Thyroid gland (tissue), 4 donors: ENCODE measurements around the gene FOXF2. TPM values are rescaled to one million over a fixed set of nuclear protein-coding genes. Genes with fewer than 3 reads are reported as not detected.

ENCODE experiments used
- DNase-seq, 2 donors: peaks; one replicate each; pipeline ENCODE4 v3.0.0-alpha.2; 2019
- H3K27ac ChIP-seq, 3 donors: fragments of 200-600 bp; sonication (generic); 1 replicate in 2 of 3; 2 replicates in 1 of 3; pipeline ENCODE4 v1.5.1; 2016 to 2019; ENCODE audit warnings: mild to moderate bottlenecking in 1 of 3, moderate library complexity in 1 of 3
- H3K27me3 ChIP-seq: fragments of 200-600 bp; sonication (generic); one replicate; pipeline ENCODE4 v1.5.1; 2019
- H3K36me3 ChIP-seq, 2 donors: fragments of 200-600 bp; sonication (generic); one replicate each; pipeline ENCODE4 v1.5.1; 2016 to 2019
- H3K4me1 ChIP-seq, 2 donors: fragments of 200-600 bp; sonication (generic); one replicate each; pipeline ENCODE4 v1.5.1; 2017 to 2019
- H3K4me3 ChIP-seq, 3 donors: fragments of 200-600 bp; sonication (generic); replicated peaks in 1 of 3; 1 replicate in 2 of 3; 2 replicates in 1 of 3; pipeline ENCODE4 v1.5.1; 2016; ENCODE audit warnings: mild to moderate bottlenecking in 1 of 3
- H3K9me3 ChIP-seq: fragments of 200-600 bp; sonication (generic); one replicate; pipeline ENCODE4 v1.5.1; 2017
- CTCF ChIP-seq, 6 experiments: fragments of 200-600 bp in 3 of 6; fragments of 450-650 bp in 3 of 6; sonication (generic) in 3 of 6; IDR thresholded peaks; one replicate each; pipeline ENCODE4 v1.5.1; 2016 to 2019; ENCODE audit warnings: antibody characterized with exemption in 6 of 6, mild to moderate bottlenecking in 2 of 6, inconsistent platforms in 1 of 6, moderate library complexity in 1 of 6
- POLR2A ChIP-seq, 2 donors: fragments of 450-650 bp; IDR thresholded peaks; one replicate each; pipeline ENCODE4 v1.6.1; 2017; ENCODE audit warnings: antibody characterized with exemption in 2 of 2, mild to moderate bottlenecking in 2 of 2, moderate library complexity in 1 of 2
- WGBS, 2 donors: methylation state at CpG; one replicate each; pipeline ENCODE4 v1.1.5; 2017; 5-methylcytosine and 5-hydroxymethylcytosine counted together
- intact Hi-C: fragments of 100-400 bp; cut with DNase I; formaldehyde crosslinking; loops from one replicate; pipeline ENCODE4 v1.15.1; 2023
- total RNA-seq, 4 donors: library from RNA; depleted of rRNA; stranded (reverse); fragments of >200 nt; gene quantifications; one replicate each; pipeline ENCODE4 v1.2.3, GENCODE V29; 2016

FOXF2 gene
- total RNA-seq, 4 donors from 2014 or later, result 1.3 to 2.0 (median 1.7) TPM

GRCh38 chr6:1420382-1420781, 31.0 kb downstream of the FOXF2 start:
- no peaks in the 10 kb centered on the region for H3K9me3 ChIP-seq
- H3K36me3 ChIP-seq, result no peaks in the 10 kb centered on the region
- no peaks in the 10 kb centered on the region for H3K4me1 ChIP-seq
- no peak overlapping the region for H3K27ac ChIP-seq
- intact Hi-C loops, result no loop called here
- DNase-seq, result no peak
- no peak overlapping the region for H3K4me3 ChIP-seq
- H3K27me3 ChIP-seq, result no peaks in the 10 kb centered on the region
- WGBS, 2 donors, result 87 to 93% methylated on average over 1 of the region's 1 CpG
- TF ChIP-seq POLR2A (IDR thresholded peaks at IDR 0.05) (no peak), CTCF (IDR thresholded peaks at IDR 0.05) (no peak)

GRCh38 chr6:1422290-1422689, 32.9 kb downstream of the FOXF2 start:
- H3K36me3 ChIP-seq, result no peaks in the 10 kb centered on the region
- no peak overlapping the region for H3K27ac ChIP-seq
- no peaks in the 10 kb centered on the region for H3K4me1 ChIP-seq
- no peaks in the 10 kb centered on the region for H3K9me3 ChIP-seq
- H3K4me3 ChIP-seq, result no peak overlapping the region
- 89 to 100% methylated on average over 1 of the region's 1 CpG for WGBS, 2 donors
- no peaks in the 10 kb centered on the region for H3K27me3 ChIP-seq
- no peak for DNase-seq
- TF ChIP-seq CTCF (IDR thresholded peaks at IDR 0.05) (no peak), POLR2A (IDR thresholded peaks at IDR 0.05) (no peak)
- intact Hi-C loops, result no loop called here

GRCh38 chr6:1423578-1423977, 34.2 kb downstream of the FOXF2 start:
- Histone ChIP-seq H3K4me3 (no peak overlapping the region), H3K9me3 (no peaks in the 10 kb centered on the region), H3K36me3 (no peaks in the 10 kb centered on the region), H3K27ac (no peak overlapping the region), H3K27me3 (no peaks in the 10 kb centered on the region), H3K4me1 (no peaks in the 10 kb centered on the region)
- intact Hi-C loops, result no loop called here
- TF ChIP-seq CTCF (IDR thresholded peaks at IDR 0.05), result no peak
- TF ChIP-seq POLR2A (IDR thresholded peaks at IDR 0.05), result no peak
- 97 to 98% methylated on average over 6 to 8 of the region's 9 CpGs for WGBS, 2 donors
- DNase-seq, result no peak

GRCh38 chr6:1424306-1424927, 35.0 kb downstream of the FOXF2 start:
- Histone ChIP-seq H3K36me3 (no peaks in the 10 kb centered on the region), H3K4me3 (no peak overlapping the region), H3K9me3 (no peaks in the 10 kb centered on the region), H3K27ac (no peak overlapping the region), H3K4me1 (no peaks in the 10 kb centered on the region), H3K27me3 (no peaks in the 10 kb centered on the region)
- DNase-seq, result peak; percentile 54 to 67
- intact Hi-C loops, result no loop called here
- WGBS, 2 donors, result 26 to 28% methylated on average over 16 of the region's 16 CpGs
- TF ChIP-seq CTCF (IDR thresholded peaks at IDR 0.05) (peak in 4 of 6 experiments; percentile 32 to 62 (median 37)), POLR2A (IDR thresholded peaks at IDR 0.05) (no peak)

- H3K27me3 ChIP-seq, result no peaks in the 10 kb centered on the region
- no peak overlapping the region for H3K4me3 ChIP-seq
- no peaks in the 10 kb centered on the region for H3K9me3 ChIP-seq
- 68 to 75% methylated on average over 10 of the region's 10 CpGs for WGBS, 2 donors
- intact Hi-C loops, result no loop called here
- no peak overlapping the region for H3K27ac ChIP-seq
- no peaks in the 10 kb centered on the region for H3K4me1 ChIP-seq
- TF ChIP-seq CTCF (IDR thresholded peaks at IDR 0.05) (no peak), POLR2A (IDR thresholded peaks at IDR 0.05) (no peak)
- H3K36me3 ChIP-seq, result no peaks in the 10 kb centered on the region
- DNase-seq, result no peak
Observed at GRCh38 chr6:1426416-1426815, 37.0 kb downstream of the FOXF2 start.
